Right forelimb (tissue), 1 donor: ENCODE data around the gene NFATC3.

ENCODE experiments used
- DNase-seq: peaks from one replicate; pipeline ENCODE4 v3.0.0-alpha.2; 2018

NFATC3 gene

DNA sequence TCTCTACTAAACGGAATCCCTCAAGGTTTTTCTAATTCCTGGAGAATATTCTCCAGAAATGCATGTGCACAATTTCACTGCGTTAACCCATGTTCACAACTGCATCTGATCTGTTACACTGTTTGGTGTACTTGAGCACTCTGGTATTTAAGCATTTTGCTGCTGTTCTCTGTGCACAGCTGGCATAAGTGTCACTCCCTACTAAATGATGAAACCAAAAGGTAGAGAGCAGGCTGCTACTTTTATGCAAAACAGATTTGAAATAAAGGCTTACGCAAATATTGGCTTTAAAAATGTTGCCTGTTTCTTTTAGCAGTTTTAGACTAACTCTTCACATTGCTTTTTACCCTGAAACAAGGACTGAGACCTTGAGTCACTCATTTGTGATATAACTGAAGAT lies 109.1 kb downstream of the NFATC3 start:
- DNase-seq: no peak

DNA sequence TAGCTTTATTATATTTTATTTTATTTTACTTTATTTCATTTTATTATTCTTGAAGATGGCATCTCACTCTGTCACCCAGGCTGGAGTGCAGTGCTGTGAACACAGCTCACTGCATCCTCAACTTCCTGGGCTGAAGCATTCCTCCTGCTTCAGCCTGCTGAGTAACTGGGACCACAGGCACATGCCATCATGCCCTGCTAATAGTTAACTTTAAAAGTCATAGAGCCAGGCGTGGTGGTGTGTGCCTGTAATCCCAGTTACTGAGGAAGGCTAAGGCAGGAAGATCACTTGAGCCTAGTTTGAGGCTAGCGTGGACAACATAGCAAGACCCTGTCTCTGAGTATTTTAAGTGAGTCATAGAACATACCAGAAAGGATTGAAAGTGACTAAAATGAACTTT lies 112.1 kb downstream of the NFATC3 start:
- no peak for DNase-seq

DNA sequence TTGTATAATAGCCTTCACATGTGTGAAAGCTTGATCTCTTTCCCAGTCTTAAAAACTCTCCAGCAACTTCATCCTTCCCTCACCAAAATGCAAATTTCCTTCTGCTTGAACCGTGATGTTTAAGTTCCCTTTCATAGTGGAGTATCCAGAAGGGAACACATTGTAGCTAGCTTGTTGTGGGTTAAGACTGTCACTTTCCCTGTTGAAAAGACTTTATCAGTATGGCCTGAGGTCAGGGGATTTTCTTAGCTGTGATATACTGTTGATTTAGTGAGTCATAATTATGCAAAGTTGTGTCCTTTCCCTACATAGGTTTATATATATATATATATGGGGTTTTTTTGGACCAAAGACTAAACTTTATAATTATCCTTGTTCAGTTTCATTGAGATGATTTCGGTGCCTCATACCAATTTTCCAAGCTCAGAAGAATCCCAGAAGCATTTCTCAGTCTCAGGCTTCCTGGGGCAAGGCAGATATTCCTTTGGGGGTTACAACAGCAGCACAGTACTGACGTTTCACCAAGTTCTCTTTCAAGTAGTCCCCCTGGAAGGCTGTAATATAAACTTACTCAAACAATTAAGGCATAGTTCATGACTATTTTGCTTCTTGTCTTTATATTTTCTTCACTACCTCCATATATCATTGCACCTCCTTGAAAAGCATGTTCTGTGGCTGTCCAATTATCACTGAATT lies 115.1 kb downstream of the NFATC3 start:
- no peak for DNase-seq

DNA sequence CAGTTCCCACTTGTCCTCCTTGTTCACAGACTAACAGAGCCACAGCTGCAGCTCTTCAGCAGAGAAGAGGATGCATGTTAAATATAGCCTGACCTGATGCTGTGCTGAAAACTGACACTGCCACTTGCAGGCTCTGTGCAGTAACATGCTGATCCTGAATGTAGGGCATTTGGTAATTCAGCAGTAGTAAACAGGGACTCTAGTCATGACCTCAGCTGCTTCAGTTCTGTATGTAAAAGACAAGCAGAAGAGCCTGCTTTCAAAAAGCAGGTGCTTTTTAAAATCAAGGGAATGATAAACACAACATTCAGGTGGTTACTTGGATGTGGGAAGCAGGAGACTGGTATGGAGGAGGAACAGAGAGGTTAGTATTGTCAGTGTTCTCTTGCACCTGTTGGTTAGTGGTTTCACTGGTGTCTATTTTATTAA lies 116.9 kb downstream of the NFATC3 start:
- no peak for DNase-seq

DNA sequence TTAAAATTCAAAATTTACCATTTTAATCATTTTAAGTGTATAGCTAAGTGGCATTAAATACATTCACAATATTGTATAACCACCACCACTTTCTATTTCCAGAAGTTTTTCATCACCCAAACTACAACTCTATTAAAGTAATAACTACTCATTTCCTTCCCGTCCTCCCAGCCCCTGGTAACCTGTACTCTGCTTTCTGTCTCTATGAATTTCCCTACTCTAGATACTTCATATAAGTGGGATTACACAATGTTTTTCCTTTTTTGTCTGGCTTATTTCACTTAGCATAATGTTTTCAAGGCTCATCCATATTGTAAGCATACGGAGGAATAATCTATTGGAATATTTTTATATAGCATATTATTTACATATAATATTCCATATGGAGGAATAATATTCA lies 121.1 kb downstream of the NFATC3 start:
- no peak for DNase-seq

DNA sequence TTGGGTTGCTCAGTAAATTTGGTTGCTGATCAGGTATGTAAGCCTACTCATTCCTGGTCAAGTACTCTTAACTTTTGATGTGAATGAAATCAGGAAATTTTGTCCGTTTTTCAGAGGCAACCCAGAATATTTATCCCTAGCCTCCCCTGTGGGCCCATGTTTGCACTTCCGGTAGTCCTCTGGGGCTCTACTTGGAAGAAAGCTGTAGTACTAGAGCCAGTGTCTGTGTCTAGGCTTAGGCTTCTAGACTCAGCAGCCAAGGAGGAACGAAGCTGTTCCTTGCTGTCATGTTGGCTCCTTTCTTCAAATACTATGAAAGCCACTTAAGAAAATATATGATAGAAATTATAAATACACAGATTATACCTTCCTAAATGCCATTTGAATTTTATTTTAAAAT lies 129.6 kb downstream of the NFATC3 start:
- DNase-seq: no peak

DNA sequence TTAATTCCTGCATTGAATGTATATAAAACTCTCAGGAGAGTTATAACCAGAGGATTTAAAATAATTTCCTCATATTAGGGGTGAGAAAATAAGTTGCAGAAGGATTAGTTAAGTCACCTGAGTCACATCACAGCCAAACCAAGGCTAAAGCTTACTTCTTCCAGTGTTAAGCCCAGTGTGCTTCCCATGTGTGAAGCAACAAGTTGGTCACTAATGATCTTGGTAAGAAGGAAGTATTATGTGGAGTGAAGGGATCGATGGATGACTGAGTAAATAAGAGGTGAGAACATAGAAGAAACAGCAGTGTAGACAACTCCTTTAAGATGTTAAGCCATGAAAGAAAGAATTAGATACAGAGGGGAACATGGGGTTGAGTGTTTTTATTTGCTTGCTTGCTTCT lies 130.1 kb downstream of the NFATC3 start:
- no peak for DNase-seq

DNA sequence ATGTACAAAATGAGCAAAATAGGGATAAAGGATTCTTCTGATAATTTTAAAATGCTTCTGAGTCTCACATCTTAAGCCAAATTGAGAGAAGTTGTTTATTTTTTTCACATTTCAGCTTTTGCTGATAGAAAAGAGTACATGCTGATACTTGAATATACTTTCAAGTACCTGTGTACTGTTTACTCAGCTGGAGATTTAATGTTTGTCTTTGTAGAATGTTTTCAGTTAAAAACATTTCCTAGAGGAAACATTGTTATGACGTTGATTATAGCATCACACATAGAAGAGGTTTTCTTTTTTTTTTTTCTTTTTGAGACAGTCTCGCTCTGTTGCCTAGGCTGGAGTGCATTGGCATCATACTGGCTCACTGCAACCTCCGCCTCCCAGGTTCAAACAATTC lies 131.1 kb downstream of the NFATC3 start:
- no peak for DNase-seq

DNA sequence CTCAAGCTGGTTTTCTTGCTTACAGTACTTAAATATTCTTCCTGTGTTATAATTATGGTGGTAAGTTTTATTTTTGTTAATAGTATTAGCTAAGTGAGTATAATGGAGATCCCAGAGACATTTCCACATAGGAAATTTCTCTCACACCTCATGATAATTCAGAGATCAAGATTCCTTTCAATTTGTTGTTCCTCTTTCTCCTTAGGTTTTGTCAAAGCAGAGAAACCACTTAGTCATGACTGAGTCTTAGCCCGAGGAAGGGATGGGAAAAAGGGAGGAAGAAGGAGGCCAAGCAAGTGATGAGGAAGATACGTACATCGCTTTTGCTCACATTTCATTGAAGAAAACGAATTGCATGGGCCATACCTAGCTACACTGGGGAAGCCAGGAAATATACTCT lies 132.3 kb downstream of the NFATC3 start:
- no peak for DNase-seq

DNA sequence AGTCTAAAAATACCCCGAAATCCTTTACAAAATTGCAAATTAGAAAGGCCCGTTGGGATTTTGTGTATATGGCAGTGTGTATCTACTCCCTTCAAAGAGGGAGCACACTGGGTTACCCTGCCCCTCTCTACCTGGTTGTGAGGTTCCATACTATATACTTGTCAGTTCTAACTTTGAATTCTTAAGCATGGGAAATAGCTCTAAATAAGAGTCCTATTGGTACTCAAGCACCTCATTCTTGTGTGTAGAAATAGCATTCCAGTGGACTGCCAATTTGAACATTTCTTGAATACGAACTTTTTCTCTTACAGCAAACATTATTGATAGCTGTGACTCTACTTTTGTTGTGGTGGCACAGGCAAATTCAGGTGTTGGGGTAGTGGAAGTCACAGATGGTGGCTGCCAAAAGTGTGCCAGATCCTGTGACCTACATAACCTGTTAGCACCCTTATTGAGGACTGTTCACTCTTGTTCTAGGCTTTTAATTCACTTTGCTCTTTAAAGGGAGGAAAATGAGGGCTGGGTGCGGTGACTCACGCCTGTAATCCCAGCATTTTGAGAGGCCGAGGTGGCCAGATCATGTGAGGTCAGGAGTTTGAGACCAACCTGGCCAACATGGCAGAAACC lies 134.7 kb downstream of the NFATC3 start:
- no peak for DNase-seq

DNA sequence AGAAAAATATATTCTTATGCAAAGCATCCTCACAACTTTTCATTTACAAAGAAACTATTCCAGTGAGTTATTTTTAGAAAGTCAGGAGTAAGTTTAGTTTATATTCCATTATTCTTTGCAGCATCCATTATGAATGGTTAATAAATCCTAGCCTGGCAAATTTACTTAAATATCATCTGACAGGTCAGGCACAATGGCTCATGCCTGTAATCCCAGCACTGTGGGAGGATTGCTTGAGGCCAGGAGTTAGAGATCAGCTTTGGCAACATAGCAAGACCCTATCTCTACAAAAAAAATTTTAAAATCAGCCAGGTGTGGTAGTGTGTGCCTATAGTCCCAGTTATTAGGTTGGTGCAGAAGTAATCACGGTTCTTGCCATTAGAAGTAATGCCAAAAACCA lies 137.9 kb downstream of the NFATC3 start:
- no peak for DNase-seq

DNA sequence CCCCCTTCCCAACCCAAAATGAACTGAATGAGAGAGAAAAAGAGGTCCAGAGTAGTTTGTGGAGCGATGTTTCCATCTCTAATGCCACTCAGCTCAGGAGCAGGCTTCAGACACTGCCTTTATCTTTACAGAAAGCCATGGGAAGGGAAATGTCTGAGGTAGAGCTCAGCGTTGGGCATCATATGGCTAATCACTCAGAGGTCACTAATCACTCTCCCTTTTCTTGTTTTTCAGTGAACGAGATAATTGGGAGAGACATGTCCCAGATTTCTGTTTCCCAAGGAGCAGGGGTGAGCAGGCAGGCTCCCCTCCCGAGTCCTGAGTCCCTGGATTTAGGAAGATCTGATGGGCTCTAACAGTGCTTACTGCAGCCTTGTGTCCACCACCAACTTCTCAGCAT lies 140.9 kb downstream of the NFATC3 start:
- no peak for DNase-seq

DNA sequence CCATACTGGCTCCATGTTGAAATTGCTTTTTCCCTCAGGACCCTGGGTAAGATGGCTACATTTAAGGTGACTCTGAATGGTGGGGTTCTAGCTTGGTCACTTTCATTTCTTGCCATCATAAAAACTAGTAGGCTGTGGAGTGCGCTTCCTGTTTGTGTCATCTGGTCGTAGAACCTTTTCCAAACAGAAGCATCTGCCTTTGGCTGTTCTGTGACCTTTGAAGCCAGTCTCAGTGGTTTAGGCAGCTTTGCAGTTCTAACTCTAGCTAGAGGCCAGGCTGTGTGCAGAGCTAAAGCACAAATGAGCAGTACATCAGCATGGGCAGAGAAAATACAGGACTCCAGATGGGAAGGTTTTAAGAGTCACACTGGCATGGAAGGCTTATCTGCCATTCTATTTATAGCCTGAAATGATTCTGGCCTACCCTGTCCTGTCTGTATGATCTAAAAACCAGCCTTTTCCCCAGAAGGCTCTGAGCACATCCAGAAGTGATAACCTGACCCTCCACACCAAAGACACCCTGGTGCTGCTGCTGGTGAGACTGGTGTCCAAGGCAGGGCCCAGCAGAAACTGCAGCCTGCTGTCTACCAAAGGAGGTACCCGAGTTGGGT lies 142.1 kb downstream of the NFATC3 start:
- DNase-seq: no peak

DNA sequence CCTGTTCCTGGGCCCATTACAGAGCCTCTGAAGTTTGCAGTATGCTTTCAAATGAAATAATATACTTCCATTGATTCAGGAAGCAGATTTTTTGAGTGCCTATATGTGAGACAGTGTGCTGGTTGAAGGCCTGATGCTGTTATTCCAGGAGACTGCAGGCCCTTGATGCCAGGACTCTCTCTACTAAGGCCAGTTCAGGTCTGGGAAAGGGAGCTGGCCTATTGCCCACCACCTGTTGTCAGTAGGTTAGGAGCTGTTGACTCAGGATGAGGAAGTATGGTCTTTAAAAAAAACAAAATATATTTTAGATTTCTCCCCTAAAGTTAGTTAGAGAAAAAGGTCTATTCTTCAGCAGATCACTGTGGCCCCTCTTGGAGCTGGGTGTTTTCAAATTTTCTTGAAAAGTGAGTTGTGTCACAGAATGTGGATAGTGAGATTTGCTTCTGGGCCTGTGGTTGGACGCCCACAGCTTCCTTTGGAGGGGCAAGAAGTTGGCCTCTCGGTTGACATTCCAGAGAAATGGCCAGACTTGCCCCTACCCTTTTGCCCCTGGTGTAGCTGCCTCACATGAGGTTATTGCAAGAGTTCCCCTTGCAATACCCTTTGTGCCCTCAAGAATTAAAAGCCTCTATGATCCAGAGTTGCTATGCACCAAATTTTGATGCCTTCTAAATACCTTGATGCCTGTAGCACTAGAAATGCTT lies 142.8 kb downstream of the NFATC3 start:
- DNase-seq: no peak

DNA sequence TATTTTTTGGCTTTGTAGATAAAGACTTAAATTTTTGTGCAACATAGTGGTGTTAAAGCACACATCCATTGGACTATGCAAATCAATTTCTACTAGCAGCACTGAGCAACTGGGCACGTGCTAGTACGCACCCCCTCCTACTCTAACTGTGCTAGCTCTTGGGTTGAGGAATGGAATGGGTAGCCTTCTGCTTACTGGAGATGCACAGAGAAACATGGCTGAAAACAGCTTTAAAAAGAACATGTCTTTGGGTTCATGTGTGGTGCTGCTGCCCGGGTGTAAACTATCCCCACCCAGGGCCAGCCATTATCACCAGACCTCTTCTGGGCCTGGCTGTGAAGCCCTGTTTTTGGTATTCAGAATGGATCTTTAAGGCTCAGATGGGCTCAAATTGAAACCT lies 143.5 kb downstream of the NFATC3 start:
- DNase-seq: no peak

DNA sequence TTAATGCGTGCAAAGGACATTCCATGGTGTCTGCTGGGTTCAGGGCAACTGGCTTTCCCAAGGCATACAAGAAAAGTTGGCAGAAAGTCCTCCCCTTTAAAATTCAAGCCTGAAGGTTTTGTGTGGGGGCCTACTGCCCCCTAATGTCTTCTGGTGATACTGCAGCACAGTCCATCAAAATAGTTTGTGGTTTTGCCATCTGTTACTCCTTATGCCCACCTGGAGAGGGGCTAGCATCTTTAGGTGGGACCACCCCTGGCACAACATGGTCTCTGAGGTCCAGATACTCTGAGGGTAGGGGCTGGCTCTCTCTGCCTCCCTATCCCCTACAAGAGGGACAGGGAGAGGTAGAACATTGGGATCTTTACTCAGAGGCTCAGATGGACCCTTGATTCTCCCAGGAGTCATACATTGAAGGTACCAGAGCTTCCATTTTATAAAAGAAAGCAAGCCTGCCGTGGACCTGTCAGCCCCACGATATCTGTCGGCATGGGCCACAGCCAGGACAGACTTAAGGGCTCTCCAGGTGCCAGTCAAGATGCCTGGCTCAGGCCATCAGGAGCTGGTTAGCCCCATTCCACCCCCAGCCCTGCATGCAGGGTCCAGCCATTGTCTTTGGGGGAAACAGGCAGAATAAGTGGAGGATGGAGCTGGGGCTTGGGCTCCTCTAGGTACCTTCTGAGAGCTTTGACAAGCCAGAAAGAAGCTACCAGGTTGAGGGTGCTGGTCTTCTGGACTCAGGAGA lies 144.4 kb downstream of the NFATC3 start:
- no peak for DNase-seq

DNA sequence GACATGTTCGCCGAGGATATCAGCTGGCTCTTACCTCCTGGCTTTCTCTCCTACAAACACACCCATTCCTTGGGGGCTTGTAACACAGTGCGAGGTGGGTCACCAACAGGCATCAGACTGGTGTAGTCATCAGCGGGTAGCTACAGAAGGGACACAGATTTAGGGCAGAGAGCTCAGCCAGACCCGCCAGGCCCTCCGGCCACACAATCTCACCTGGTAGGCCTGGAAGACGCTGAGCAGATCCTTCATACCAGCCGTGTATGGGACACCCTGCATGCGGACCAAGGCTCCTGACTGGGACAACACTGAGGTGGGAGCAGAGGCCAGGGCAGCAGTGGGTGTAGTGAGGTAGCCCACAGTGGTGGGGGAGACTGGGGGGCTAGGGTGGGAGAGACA lies 145.0 kb downstream of the NFATC3 start:
- no peak for DNase-seq

DNA sequence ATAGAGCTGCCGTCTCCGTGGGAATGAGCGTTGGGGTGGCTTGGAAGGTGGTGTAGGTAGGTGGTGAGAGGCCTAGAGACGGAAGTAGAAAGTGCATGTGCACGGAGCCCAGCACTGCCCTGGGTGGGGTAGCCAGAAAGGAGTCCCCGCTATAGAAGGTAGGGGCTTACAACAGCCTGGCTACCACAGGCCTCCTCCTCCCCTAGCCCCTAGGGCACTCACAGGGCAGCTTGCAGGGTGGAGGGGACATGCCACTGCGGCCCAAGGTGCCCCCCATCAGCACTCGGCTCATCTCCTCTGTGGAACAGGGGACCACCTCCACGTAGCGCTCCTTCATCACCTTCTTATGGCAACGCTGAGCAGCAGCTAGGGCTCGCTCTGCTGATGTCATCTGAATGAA lies 145.8 kb downstream of the NFATC3 start:
- DNase-seq: no peak

DNA sequence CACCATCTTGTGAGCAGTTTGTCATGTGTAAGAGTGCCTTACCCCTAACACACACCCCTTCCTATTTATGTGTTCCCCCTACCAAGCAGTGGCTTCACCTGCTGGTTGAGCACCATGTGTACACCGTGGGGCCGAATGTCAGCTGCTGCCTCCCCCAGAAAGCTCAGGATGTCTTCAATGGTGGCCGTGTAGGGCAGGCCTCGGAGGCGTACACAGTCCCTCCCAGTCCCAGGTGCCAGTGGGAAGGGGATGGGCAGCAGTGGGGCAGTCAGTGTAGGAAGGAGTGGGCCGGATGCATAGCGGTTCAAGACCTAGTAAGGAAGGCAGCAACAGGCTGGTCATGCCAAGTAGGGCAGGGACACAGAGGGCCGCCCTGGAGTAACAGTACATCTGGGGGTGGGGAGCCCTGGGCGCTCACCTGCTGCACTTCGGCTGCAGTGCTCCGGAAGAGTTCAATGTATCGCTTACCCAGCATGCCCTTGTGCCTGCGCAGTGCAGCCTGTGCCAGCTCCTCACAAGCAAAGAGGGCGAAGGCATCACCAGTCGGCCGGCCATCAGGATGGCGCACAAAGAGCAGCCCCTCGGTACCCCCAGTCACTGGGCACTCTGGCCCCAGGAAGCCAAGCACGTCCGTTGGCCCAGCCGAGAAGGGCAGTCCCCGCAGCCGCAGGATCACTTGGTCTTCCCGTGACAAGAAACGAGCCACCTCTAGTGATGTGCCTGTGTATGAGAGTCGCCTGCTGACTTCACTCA lies 146.4 kb downstream of the NFATC3 start:
- no peak for DNase-seq

DNA sequence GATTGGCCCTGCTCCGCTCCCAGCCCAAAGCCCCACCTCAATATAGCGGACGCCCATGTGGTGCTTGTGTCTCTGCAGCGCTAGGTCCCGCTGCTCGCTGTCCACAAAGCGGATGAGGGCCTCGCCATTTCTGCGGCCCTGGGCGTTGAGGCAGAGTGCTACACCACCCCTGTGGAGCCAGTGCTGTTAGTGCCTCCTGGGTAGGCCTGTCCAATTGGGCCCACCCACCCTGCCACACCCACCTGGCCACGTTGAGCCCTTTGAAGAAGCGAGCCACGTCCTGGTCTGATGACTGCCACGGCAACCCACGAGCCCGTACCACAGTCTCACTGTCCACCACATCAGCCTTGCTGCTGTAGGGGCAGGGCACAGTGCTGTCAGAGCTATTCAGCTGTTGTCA lies 147.2 kb downstream of the NFATC3 start:
- no peak for DNase-seq

DNA sequence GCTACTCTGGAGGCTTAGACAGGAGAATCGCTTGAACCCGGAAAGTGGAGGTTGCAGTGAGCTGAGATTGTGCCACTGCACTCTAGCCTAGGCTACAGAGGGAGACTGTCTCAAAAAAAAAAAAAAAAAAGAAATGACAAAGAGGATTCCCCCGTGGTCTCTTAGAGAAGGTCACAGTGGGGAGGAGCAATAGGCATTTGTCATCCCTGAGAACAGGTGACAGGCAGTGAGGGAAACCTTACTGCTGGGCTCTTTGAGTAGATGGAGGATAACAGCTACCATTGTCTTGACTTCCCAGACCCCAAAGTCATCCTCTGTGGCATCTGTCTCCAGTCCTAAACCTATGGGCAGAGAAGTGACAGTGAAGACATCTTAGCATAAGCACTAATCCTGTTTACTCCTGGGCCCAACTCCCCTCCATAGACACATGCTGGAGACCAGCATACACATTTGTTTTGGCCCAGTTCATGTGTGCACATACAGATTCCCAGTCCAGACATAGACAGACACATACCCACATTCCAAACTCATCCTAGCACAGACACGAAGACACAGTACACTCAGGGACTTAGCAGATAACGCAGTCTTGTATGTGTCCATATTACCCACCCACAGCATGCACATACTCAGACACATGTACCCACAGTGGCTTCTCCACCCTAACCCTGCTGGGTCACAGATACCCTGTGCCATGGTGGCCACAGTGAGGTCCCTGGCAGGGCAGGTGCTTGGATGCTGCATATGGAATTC lies 148.1 kb downstream of the NFATC3 start:
- DNase-seq: no peak

DNA sequence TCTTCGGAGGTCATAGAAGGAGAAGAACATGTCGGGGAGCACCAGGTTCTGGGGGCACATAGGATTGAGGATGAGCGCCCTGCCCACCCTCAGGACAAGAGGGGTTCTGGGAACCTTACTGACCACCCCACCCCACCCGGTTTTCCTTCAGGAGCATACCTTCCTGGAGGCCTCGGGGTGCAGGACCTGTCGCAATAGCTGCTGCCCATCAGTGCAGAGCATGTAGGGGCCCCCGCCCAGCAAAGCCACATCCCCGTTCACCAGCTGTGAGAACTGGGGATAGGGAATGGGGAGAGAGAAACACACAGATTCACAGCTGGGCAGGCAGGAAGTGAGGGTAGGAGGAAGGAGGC lies 148.6 kb downstream of the NFATC3 start:
- no peak for DNase-seq
